B cell (primary cell): ENCODE data around the gene SERPINA12. TPM values are rescaled to one million over a fixed set of nuclear protein-coding genes. Genes with fewer than 3 reads are reported as not detected.

Source experiments
- ATAC-seq: fragments of 200-7000 bp; cut with Tn5 transposase; one replicate; pipeline ENCODE4 v1.10.0; 2021; ENCODE audit warnings: low read depth, mild to moderate bottlenecking, moderate number of reproducible peaks, moderate library complexity
- CTCF ChIA-PET: fragments of 350-600 bp; sonication (Branson Sonifier 250); formaldehyde crosslinking; loops from one replicate; lab custom pipeline; 2021; ENCODE audit warnings: antibody characterized with exemption, inconsistent platforms; lab: Charles Lee
- POLR2A ChIA-PET: fragments of 350-600 bp; sonication (Branson Sonifier 250); formaldehyde crosslinking; loops from one replicate; lab custom pipeline; 2021; ENCODE audit warnings: antibody characterized with exemption; lab: Charles Lee
- DNase-seq: peaks from one replicate; pipeline ENCODE4 v3.0.0; 2013
- H2AFZ ChIP-seq: 2 replicates; pipeline ENCODE4 v1.6.1; 2012; ENCODE audit warnings: mild to moderate bottlenecking, low read depth, low read length; ENCODE audit not compliant: insufficient read depth, poor library complexity, severe bottlenecking
- H3K27ac ChIP-seq, 2 donors: 1 replicate in 1 of 2; 2 replicates in 1 of 2; pipeline ENCODE4 v1.5.1; 2012 to 2013; ENCODE audit warnings: low read length in 2 of 2, mild to moderate bottlenecking in 2 of 2, moderate library complexity in 1 of 2
- H3K27me3 ChIP-seq, 4 experiments: fragments of 200-600 bp in 1 of 4; sonication (generic) in 1 of 4; replicated peaks in 1 of 4; 1 replicate in 2 of 4; 2 replicates in 2 of 4; pipeline versions ENCODE4 v1.6.1 to v1.7.0; 2013 to 2016; ENCODE audit warnings: low read length in 3 of 4, mild to moderate bottlenecking in 2 of 4, mixed read lengths in 1 of 4, moderate library complexity in 1 of 4; ENCODE audit not compliant: insufficient read depth in 4 of 4, control insufficient read depth in 3 of 4; ENCODE audit errors: control extremely low read depth in 1 of 4
- H3K36me3 ChIP-seq, 2 experiments: replicated peaks in 1 of 2; 1 replicate in 1 of 2; 2 replicates in 1 of 2; pipeline versions ENCODE4 v1.6.1 to v1.7.1; 2013; ENCODE audit warnings: low read length in 1 of 2; ENCODE audit not compliant: insufficient read depth in 2 of 2, control insufficient read depth in 1 of 2; ENCODE audit errors: control extremely low read depth in 1 of 2, extremely low read depth in 1 of 2
- H3K4me1 ChIP-seq, 2 donors: fragments of 200-600 bp in 1 of 2; sonication (generic) in 1 of 2; 1 replicate in 1 of 2; 2 replicates in 1 of 2; pipeline versions ENCODE4 v1.5.1 to v1.6.1; 2013 to 2017; ENCODE audit warnings: low read length in 2 of 2; ENCODE audit not compliant: control insufficient read depth in 2 of 2, insufficient read depth in 2 of 2
- H3K4me2 ChIP-seq: replicated peaks from 2 replicates; pipeline ENCODE3; 2012; ENCODE audit warnings: mild to moderate bottlenecking, low read depth, low read length; ENCODE audit not compliant: poor library complexity, severe bottlenecking
- H3K4me3 ChIP-seq, 5 experiments: fragments of 200-600 bp in 1 of 5; sonication (generic) in 1 of 5; 1 replicate in 3 of 5; 2 replicates in 2 of 5; pipeline versions ENCODE4 v1.5.1 to v1.7.0; 2011 to 2016; ENCODE audit warnings: low read length in 4 of 5, mild to moderate bottlenecking in 4 of 5, low read depth in 2 of 5, control low read depth in 1 of 5, moderate library complexity in 1 of 5; ENCODE audit not compliant: insufficient read depth in 1 of 5; ENCODE audit errors: control extremely low read depth in 1 of 5, extremely low read depth in 1 of 5
- H3K79me2 ChIP-seq: fragments of 200-600 bp; sonication (generic); one replicate; pipeline ENCODE4 v1.6.0; 2016; ENCODE audit warnings: low read length; ENCODE audit not compliant: control insufficient read depth, insufficient read depth
- H3K9ac ChIP-seq: fragments of 200-600 bp; sonication (generic); 2 replicates; pipeline ENCODE4 v1.6.1; 2017; ENCODE audit warnings: mild to moderate bottlenecking, low read length, moderate library complexity
- H3K9me3 ChIP-seq, 3 donors: one replicate each; pipeline versions ENCODE4 v1.6.1 to v1.7.1; 2013; ENCODE audit warnings: low read length in 2 of 3; ENCODE audit not compliant: control insufficient read depth in 2 of 3, insufficient read depth in 1 of 3; ENCODE audit errors: control extremely low read depth in 1 of 3
- H4K20me1 ChIP-seq: 2 replicates; pipeline ENCODE4 v1.6.0; 2012; ENCODE audit warnings: mild to moderate bottlenecking, low read length; ENCODE audit not compliant: insufficient read depth, control insufficient read depth, poor library complexity, severe bottlenecking
- H3K27ac Mint-ChIP-seq: one replicate; pipeline ENCODE4 v1.8.0; 2021; ENCODE audit warnings: mixed read lengths
- H3K27me3 Mint-ChIP-seq: one replicate; pipeline ENCODE4 v1.8.0; 2021; ENCODE audit warnings: mixed read lengths
- H3K4me1 Mint-ChIP-seq: one replicate; pipeline ENCODE4 v1.8.0; 2021; ENCODE audit warnings: mixed read lengths
- H3K4me3 Mint-ChIP-seq: one replicate; pipeline ENCODE4 v1.8.0; 2021; ENCODE audit warnings: mixed read lengths
- H3K9me3 Mint-ChIP-seq: one replicate; pipeline ENCODE4 v1.8.0; 2022; ENCODE audit warnings: mixed read lengths; ENCODE audit not compliant: insufficient read depth
- EZH2 ChIP-seq: IDR thresholded peaks from 2 replicates; pipeline ENCODE4 v1.6.1; 2012; ENCODE audit warnings: borderline replicate concordance, low read depth, mild to moderate bottlenecking, moderate library complexity, low read length; ENCODE audit not compliant: insufficient read depth, poor library complexity, severe bottlenecking
- WGBS: methylation state at CpG from one replicate; pipeline ENCODE4 v1.1.5; 2013; ENCODE audit warnings: missing lambda C conversion rate; ENCODE audit not compliant: insufficient coverage; 5-methylcytosine and 5-hydroxymethylcytosine counted together
- intact Hi-C: fragments of 100-400 bp; cut with micrococcal nuclease; formaldehyde crosslinking; loops from one replicate; pipeline ENCODE4 v1.10.0; 2022
- polyA plus RNA-seq: library from polyadenylated mRNA; depleted of rRNA; stranded (reverse); fragments of >200 nt; gene quantifications from 2 replicates; pipeline ENCODE4 v1.2.3, GENCODE V29; 2012
- total RNA-seq, 2 donors: library from RNA; stranded (reverse); fragments of 120-200 nt in 1 of 2; gene quantifications; 1 replicate in 1 of 2; 2 replicates in 1 of 2; pipeline versions ENCODE4 v1.2.3 to v1.2.4, GENCODE V29; 2013 to 2022
- TF ChIP-seq, protein P1 (sequence below): fragments of 200-600 bp; IDR thresholded peaks from one replicate; pipeline ENCODE4 v1.8.0; 2022; ENCODE audit warnings: antibody characterized with exemption, mild to moderate bottlenecking

The SERPINA12 gene
- total and polyA plus RNA-seq, 2 donors (not counting 1 experiment from before 2014, with no cell fraction given), result not detected

- Histone ChIP-seq H3K79me2 (no peaks in the 10 kb centered on the region), H3K9me3 (peaks cover 0 to 19% (median 1%) of the 10 kb centered on the region in 3 donors), H3K27me3 (peaks cover 0 to 6% (median 0%) of the 10 kb centered on the region in 4 experiments), H3K36me3 (no peaks in the 10 kb centered on the region), H3K4me1 (peaks cover 0 to 26% of the 10 kb centered on the region in 2 donors), H3K9ac (no peak overlapping the region), H3K27ac (no peak overlapping the region), H2AFZ (no peak overlapping the region), H3K4me3 (no peak overlapping the region), H4K20me1 (no peaks in the 10 kb centered on the region), H3K4me2 (no peak overlapping the region)
- CTCF ChIA-PET, result interaction anchor here (6.4 kb wide), 1 partner anchor 14 kb away, joined by 50 read pairs; no protein-coding TSS in a partner anchor
- POLR2A ChIA-PET, result no interaction called here
- H3K4me3 Mint-ChIP-seq, result peak overlapping the region; percentile 57
- WGBS, result 51% methylated on average over 4 of the region's 4 CpGs
- peaks cover 4% of the 10 kb centered on the region for H3K9me3 Mint-ChIP-seq
- ATAC-seq, result peak; percentile 23
- no peak for DNase-seq
- intact Hi-C loops, result no loop called here
- TF ChIP-seq, protein P1, sequence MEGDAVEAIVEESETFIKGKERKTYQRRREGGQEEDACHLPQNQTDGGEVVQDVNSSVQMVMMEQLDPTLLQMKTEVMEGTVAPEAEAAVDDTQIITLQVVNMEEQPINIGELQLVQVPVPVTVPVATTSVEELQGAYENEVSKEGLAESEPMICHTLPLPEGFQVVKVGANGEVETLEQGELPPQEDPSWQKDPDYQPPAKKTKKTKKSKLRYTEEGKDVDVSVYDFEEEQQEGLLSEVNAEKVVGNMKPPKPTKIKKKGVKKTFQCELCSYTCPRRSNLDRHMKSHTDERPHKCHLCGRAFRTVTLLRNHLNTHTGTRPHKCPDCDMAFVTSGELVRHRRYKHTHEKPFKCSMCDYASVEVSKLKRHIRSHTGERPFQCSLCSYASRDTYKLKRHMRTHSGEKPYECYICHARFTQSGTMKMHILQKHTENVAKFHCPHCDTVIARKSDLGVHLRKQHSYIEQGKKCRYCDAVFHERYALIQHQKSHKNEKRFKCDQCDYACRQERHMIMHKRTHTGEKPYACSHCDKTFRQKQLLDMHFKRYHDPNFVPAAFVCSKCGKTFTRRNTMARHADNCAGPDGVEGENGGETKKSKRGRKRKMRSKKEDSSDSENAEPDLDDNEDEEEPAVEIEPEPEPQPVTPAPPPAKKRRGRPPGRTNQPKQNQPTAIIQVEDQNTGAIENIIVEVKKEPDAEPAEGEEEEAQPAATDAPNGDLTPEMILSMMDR, result no peak
- TF ChIP-seq EZH2, result no peak
- no peaks in the 10 kb centered on the region for H3K27me3 Mint-ChIP-seq
- peaks cover 27% of the 10 kb centered on the region for H3K4me1 Mint-ChIP-seq
- peak overlapping the region; percentile 43 for H3K27ac Mint-ChIP-seq
These were observed 36.4 kb downstream of the SERPINA12 start for GRCh38 chr14:94472842-94473241.

- no peak overlapping the region for H3K27ac Mint-ChIP-seq
- peaks cover 27% of the 10 kb centered on the region for H3K4me1 Mint-ChIP-seq
- intact Hi-C loops, result no loop called here
- ChIA-PET POLR2A (no interaction called here), CTCF (no interaction called here)
- Histone ChIP-seq H3K36me3 (no peaks in the 10 kb centered on the region), H3K79me2 (no peaks in the 10 kb centered on the region), H4K20me1 (no peaks in the 10 kb centered on the region), H3K27ac (no peak overlapping the region), H3K4me3 (no peak overlapping the region), H3K9me3 (peaks cover 0 to 19% (median 0%) of the 10 kb centered on the region in 3 donors), H3K4me1 (peaks cover 0 to 20% of the 10 kb centered on the region in 2 donors), H3K4me2 (no peak overlapping the region), H3K27me3 (peaks cover 0 to 6% (median 0%) of the 10 kb centered on the region in 4 experiments), H2AFZ (no peak overlapping the region), H3K9ac (no peak overlapping the region)
- no peak for DNase-seq
- no peak for TF ChIP-seq EZH2
- TF ChIP-seq, protein P1, result no peak
- H3K27me3 Mint-ChIP-seq, result no peaks in the 10 kb centered on the region
- ATAC-seq, result no peak
- no CpG with 5 or more reads among the region's 2 CpGs for WGBS
- no peaks in the 10 kb centered on the region for H3K9me3 Mint-ChIP-seq
- H3K4me3 Mint-ChIP-seq, result no peak overlapping the region
These were observed 38.2 kb downstream of the SERPINA12 start for GRCh38 chr14:94471045-94471444.
